GM19240 (cell line): ENCODE measurements around the gene RXFP1.

Source experiments
- DNase-seq: peaks from one replicate; pipeline ENCODE4 v3.0.0; 2011; ENCODE audit warnings: low spot score; ENCODE audit not compliant: insufficient read length

Gene RXFP1

GRCh38 chr4:158671665-158671914 is 149.9 kb downstream of the RXFP1 start, which contains the start of gene C4orf46:
Gene C4orf46 (minus strand): TSS chr4:158671887. CDS start chr4:158671801, 86 bp downstream.
- DNase-seq: no peak

- DNase-seq: peak; percentile 76
Measured at GRCh38 chr4:158671915-158672806, 150.5 kb downstream of the RXFP1 start, which contains the start of gene ETFDH. Gene ETFDH (plus strand): TSS chr4:158672296. CDS start chr4:158672457, 161 bp downstream.

GRCh38 chr4:158673633-158674032 is 152.0 kb downstream of the RXFP1 start:
- DNase-seq: no peak

- no peak for DNase-seq
Measured at GRCh38 chr4:158676076-158676475, 154.4 kb downstream of the RXFP1 start.

GRCh38 chr4:158678767-158679166 is 157.1 kb downstream of the RXFP1 start:
- DNase-seq: no peak

GRCh38 chr4:158681629-158682028 is 159.9 kb downstream of the RXFP1 start:
- no peak for DNase-seq

GRCh38 chr4:158682066-158682465 is 160.4 kb downstream of the RXFP1 start:
- no peak for DNase-seq

- DNase-seq: no peak
Measured at GRCh38 chr4:158688813-158689212, 167.1 kb downstream of the RXFP1 start.
